ENCODE results near the gene PPIA.
A peak's percentile ranks its signal among the peaks of the same experiment; 100 is the strongest.

Gene PPIA

GRCh38 chr7:44796504-44797328 is at the start of gene PPIA:
PPIA (plus strand) TSS chr7:44796681; CDS start chr7:44796725, 44 bp downstream.
- peak; percentile 98 for DNase-seq (ENCODE audit: low read depth in 2 of 2)

- peak; percentile 81 to 88 for DNase-seq (ENCODE audit: low read depth in 2 of 2)
Measured at GRCh38 chr7:44748045-44748947, 48.2 kb upstream of the PPIA start, which contains the start of gene ZMIZ2. ZMIZ2 (plus strand) TSS chr7:44748847; CDS start chr7:44756250, 7,403 bp downstream.

GRCh38 chr7:44748948-44749731 is 47.3 kb upstream of the PPIA start:
- peak in 1 of 2 donors; percentile 24 for DNase-seq (ENCODE audit: low read depth in 2 of 2)

- DNase-seq (ENCODE audit: low read depth in 2 of 2), result no peak
Measured at GRCh38 chr7:44749992-44750391, 46.5 kb upstream of the PPIA start.

GRCh38 chr7:44750424-44750823 is 46.1 kb upstream of the PPIA start:
- DNase-seq (ENCODE audit: low read depth in 2 of 2), result no peak

- DNase-seq (ENCODE audit: low read depth in 2 of 2), result peak; percentile 38 to 51
Measured at GRCh38 chr7:44750921-44751571, 45.4 kb upstream of the PPIA start.

- DNase-seq (ENCODE audit: low read depth in 2 of 2), result no peak
Measured at GRCh38 chr7:44752822-44753221, 43.7 kb upstream of the PPIA start.

- no peak for DNase-seq (ENCODE audit: low read depth in 2 of 2)
Measured at GRCh38 chr7:44754802-44755697, 41.4 kb upstream of the PPIA start.

- DNase-seq (ENCODE audit: low read depth in 2 of 2), result no peak
Measured at GRCh38 chr7:44755698-44756627, 40.5 kb upstream of the PPIA start.

GRCh38 chr7:44756904-44757303 is 39.6 kb upstream of the PPIA start:
- no peak for DNase-seq (ENCODE audit: low read depth in 2 of 2)

GRCh38 chr7:44757311-44757710 is 39.2 kb upstream of the PPIA start:
- no peak for DNase-seq (ENCODE audit: low read depth in 2 of 2)

GRCh38 chr7:44757739-44758138 is 38.7 kb upstream of the PPIA start:
- DNase-seq (ENCODE audit: low read depth in 2 of 2), result no peak

GRCh38 chr7:44759246-44759645 is 37.2 kb upstream of the PPIA start:
- no peak for DNase-seq (ENCODE audit: low read depth in 2 of 2)

- no peak for DNase-seq (ENCODE audit: low read depth in 2 of 2)
Measured at GRCh38 chr7:44760034-44760580, 36.4 kb upstream of the PPIA start.

GRCh38 chr7:44761207-44762161 is 35.0 kb upstream of the PPIA start:
- no peak for DNase-seq (ENCODE audit: low read depth in 2 of 2)

GRCh38 chr7:44762300-44762699 is 34.2 kb upstream of the PPIA start:
- DNase-seq (ENCODE audit: low read depth in 2 of 2), result no peak

GRCh38 chr7:44762726-44763522 is 33.6 kb upstream of the PPIA start:
- no peak for DNase-seq (ENCODE audit: low read depth in 2 of 2)

Data from stimulated activated CD8-positive, alpha-beta memory T cell treated with anti-CD3 and anti-CD28 coated beads, Interleukin-7, amount 100 ng/mL, for 4 hours (primary cell).